Epidermal melanocyte (primary cell): ENCODE data around the gene TJP3.
A peak's percentile ranks its signal among the peaks of the same experiment; 100 is the strongest.

Source experiments
- DNase-seq: peaks from one replicate; pipeline ENCODE4 v3.0.0; 2011; ENCODE audit warnings: low spot score; ENCODE audit not compliant: insufficient read length

The TJP3 gene

DNA sequence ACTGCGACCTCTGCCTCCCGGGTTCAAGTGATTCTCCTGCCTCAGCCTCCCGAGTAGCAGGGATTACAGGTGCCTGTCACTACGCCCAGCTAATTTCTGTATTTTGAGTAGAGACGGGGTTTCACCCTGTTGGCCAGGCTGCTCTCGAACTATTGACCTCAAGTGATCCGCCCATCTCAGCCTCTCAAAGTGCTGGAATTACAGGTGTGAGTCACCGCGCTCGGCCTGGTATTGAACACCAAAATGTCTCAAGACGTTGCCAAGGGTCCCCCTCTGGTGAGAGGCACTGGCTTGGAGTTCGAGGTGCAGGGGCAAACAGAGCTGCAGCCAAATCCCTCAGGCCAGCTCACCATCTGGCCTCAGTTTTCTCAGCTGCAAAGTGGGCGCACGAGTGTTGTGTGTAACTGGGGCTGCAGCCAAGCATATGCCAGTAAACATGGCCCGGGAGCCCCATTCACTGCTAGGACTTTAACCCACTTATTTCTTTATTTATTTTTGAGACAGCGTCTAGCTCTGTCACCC, 8.0 kb downstream of the TJP3 start:
- DNase-seq, result peak; percentile 2

DNA sequence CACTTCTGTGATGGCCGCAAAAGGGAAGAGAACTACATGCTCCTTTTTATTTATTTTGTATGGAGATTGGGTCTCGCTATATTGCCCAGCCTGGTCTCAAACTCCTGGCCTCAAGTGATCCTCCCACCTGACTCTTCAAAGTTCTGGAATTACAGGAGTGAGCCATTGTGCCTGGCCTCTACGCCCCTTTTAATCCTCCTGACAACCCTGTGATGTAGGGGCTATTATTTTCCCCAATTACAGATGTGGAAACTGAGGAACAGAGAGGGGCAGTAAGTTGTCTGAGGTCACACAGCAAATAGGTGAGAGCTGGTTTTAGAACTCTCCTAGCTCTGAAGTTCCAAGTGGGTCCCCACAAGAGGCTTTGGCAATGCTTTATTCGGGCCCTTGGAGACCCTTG, 11.7 kb downstream of the TJP3 start:
- DNase-seq, result no peak

DNA sequence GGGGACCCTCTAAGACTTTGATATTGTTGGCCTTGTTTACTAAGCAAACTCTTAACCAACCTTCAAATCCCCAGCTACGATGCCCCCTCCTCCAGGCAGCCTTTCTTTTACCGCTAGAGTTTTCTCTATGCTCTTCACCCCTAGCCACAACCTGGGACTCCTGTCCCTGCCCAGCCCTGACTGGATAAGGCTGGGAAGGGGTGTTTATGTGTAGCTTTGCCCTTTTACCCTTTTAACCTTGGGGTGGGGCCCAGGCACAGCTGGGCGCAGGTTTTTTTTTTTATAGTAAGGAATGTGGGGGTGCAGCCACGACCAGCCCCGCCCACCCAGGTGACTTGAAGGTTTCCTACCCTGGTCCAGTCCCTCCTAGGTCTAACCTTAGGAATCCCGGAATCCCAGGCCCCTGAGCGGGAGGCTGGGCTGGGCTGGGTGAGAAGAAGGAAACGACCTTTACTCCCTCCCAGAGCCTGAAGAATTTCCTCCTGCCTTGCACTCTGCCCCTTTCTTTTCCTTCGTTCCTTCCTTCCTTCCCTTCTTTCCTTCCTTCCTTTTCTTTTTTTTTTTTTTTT, 12.2 kb downstream of the TJP3 start:
- DNase-seq, result no peak

DNA sequence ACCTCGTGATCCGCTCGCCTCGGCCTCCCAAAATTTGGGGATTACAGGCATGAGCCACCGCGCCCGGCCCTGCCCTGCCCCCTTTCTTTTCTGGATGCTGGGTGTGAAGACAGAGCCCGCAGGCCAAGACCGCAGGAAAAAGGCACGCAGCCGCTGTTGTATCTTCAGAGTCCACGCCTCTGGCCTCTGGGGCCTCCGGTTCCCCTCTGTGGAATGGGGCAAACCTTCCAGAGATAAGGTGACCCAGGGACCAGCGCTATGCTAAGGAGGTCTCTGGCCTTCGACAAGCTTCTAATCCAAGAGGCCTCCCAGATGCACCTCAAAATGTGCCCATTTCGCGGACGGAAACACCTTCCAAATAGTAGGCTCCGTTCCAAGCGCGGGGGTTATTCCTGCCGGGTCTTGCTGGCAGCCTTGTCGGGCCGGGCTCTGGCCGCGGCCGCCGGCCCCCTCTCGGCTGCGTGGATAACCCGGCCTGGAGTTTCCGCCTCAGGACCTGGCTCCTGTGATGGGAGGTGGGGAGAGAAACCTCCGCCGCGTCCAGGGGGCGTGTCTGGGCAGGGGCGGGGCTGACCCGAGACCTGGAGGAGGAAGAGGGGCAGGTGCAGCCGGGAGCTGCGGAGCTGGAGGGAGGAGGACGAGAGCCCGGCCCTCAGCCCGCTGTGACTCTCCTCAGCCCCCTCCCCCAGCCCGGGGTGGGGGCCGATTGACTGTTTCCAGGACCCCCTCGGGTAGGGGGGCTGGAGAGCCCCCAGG, 13.1 kb downstream of the TJP3 start:
- peak; percentile 88 for DNase-seq

DNA sequence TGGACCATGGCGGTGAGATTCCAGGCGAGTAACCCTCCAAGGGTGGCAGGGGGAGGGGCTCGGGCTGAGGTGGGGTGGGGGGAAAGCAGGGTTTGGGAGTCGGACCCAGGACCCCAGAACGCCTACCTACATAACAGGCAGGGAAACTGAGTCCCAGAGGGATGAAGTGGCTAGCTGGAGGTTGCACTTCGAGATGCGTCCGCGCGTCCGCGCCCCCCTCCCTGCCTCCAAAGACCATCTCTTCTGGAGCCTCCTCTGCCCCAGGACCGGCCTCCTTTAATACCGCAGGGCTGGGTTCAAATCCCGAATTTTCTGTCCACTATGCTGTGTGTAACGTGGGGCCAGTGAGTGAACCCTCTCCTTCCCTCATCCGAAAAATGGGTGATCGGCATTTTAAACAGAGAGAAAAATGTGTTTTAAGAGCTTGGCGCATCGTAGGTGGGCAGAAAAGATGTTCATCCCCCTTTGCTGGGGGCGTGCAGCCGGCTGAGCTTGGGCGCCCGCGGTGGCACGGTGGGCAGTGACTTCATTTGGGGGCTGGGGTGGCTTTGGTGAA, 13.8 kb downstream of the TJP3 start:
- DNase-seq, result peak; percentile 14

DNA sequence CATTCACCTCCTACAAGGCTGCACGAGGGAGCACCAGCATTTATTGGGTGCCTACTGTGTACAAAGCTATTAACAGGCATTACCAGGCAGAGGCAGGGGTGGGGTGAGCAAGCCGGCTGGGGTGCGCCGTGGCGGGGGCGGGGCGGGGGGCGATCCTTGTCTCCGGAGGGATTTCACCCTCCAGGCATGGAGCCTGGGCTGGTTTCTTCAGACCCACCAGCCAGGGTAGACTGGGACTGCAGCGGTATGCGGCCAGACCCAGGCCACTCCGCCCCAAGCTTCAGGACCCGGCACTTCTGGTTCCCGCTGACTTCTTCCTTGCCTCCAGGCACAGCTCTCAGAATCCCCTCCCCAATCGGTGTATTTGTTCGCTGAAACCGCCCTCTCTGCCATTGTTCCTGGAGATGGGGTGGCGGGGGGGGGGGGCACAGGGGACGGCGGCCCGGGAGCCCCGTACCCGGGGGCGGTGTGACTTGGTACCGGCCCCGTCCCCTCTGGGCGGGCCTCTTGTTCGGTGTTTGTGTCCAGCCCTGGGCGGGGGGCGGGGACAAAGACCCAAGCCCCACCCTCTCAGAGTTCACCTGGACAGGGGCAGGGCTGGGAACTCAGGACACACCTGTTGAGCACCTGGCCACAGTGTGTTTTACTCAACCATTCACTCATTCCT, 14.4 kb downstream of the TJP3 start:
- DNase-seq, result peak; percentile 8

DNA sequence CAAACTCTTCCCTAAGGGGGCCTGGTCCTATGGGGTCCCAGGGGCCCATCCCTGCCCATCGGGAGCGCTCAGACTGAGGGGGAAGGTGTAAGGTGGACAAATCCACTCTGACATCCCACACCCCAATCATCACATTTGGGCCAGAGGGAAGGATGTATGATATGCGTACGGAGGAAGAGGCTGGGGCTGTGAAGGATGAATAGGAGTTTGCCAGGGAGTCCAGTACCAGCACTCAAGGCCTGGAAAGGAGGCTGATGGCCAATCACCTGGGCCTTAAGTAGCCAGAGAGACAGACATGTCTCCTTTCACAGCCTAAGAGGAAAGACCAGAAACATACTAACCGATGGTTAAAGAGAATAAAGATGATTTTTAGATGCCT, 14.9 kb downstream of the TJP3 start:
- DNase-seq, result no peak

DNA sequence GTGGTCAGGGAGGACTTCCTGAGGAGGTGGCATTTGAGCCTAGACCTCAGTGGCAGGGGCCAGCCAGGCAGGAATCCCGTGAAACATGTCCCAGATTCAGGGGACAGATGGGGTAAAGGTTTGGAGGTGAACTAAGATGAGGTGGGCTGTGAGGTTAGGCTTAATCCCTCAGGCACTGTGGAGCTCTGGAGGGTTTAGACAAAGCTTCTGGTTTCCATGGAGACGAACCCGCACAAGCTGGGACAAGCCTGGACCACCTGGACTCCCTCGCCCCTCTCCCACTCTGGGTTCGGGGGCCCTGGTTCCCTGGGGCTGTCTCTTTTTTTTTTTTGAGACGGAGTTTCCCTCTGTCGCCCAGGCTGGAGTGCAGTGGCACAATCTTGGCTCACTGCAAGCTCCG, 15.7 kb downstream of the TJP3 start:
- no peak for DNase-seq

DNA sequence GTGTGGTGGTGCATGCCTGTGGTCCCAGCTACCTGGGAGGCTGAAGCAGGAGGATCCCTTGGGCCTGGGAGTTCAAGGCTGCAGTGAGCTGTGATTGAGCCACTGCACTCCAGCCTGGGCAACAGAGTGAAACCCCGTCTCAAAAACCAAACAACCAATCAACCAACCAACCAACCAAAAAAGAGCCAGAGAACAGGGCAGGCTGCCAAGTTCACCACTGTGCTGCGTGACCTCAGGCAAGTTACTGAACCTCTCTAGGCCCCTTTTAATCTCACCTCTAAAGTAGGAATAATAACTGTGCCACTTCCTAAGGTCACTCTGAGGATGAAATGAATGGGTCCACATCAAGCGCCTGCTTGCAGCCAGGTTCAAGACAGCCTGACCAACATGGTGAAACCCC, 16.9 kb downstream of the TJP3 start:
- no peak for DNase-seq

DNA sequence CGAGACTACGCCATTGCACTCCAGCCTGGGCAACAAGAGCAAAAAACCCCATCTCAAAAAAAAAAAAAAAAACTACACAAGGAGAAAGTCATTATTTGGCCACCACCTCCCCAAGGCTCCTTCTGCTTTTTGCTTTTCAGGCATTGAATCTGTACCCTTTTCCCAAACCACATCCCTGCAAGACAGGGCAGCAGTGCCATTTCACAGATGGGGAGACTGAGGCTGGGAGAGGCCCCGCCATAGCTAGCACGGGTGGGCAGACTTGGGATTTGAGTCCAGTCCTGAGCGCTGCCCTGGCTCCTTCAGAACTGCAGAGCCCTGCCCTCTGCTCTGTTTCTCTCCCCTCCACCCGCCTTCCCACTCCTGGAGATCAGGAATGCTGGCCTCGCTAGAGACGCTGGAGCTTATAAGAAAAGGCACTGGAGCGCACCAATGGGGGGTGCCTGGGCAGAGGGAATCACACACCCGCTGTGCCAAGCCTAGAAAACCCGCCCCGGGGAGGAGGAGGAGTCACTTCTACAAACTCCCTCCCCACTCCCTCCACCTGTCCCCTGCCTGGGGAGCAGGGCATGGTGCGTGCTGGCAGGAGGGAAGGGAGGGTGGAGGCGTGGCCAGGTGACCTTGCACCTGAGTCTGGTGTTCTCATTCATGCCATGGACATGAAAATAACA, 17.6 kb downstream of the TJP3 start:
- peak; percentile 13 for DNase-seq

DNA sequence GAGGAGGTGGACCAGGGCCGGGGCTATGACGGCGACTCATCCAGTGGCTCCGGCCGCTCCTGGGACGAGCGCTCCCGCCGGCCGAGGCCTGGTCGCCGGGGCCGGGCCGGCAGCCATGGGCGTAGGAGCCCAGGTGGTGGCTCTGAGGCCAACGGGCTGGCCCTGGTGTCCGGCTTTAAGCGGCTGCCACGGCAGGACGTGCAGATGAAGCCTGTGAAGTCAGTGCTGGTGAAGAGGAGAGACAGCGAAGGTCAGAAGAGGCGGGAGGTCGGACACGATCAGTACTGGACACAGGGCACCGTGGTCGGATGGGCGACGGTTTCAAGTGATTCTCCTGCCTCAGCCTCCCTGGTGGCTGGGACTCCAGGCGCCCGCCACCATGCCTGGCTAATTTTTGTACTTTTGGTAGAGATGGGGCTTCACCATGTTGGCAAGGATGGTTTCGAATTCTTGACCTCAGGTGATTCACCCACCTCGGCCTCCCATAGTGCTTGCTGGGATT, 22.3 kb downstream of the TJP3 start:
- DNase-seq, result no peak

DNA sequence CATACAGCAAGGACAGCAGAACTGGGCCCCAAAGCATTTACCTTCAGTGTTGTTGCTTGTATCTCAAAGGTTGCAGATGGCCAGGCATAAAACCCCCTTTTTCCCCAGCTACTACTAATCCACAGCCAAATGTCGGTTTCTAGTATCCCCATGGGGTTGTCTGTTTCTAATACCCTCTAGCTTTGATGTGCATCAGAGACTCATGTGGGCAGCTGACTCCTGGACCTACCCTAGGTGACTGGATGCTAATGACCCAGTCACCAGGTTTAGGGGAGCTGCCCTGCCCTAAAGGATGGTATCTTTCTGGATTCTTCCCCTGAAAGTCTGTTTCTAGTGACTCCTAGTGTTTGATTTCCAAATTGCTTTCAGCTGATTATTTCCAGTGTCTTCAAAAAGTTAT, 23.9 kb downstream of the TJP3 start:
- no peak for DNase-seq

DNA sequence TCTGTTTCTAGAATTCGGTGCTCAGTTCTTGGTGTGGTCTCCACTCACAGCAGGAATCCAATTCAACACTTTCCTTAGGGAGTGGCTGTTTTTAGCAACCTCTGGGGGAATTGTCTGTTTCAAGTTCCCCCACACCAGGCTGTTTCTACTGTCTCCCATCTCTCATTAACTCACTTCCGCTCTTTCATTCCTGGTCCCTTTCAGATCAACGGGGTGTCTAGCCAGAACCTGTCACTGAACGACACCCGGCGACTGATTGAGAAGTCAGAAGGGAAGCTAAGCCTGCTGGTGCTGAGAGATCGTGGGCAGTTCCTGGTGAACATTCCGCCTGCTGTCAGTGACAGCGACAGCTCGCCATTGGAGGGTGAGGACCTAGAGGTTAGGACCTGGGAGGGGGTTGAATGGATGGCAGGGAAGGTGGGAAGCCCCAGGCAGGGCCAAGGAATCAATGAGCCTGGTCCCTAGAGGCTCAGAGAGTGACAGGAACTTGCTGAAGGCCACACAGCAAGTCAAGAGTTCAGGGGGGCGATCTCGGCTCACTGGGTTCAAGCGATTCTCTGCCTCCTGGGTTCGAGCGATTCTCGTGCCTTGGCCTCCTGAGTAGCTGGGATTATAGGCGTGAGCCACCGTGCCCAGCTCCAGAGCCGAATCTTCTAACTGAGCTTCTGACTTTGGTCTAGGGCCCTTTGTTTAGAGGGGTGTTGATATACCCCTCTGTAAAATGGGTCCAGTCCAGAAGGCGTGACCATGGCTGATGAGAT, 25.5 kb downstream of the TJP3 start:
- DNase-seq, result no peak

DNA sequence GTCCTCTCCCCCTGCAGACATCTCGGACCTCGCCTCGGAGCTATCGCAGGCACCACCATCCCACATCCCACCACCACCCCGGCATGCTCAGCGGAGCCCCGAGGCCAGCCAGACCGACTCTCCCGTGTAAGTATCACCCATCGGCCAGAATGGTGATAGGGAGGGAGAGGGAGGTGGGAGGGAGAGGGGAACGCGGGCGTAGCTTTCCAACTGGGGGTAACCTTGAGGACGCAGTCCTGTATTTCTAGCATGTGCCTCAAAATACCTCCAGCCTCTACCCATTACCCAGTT, 26.1 kb downstream of the TJP3 start:
- DNase-seq, result no peak

DNA sequence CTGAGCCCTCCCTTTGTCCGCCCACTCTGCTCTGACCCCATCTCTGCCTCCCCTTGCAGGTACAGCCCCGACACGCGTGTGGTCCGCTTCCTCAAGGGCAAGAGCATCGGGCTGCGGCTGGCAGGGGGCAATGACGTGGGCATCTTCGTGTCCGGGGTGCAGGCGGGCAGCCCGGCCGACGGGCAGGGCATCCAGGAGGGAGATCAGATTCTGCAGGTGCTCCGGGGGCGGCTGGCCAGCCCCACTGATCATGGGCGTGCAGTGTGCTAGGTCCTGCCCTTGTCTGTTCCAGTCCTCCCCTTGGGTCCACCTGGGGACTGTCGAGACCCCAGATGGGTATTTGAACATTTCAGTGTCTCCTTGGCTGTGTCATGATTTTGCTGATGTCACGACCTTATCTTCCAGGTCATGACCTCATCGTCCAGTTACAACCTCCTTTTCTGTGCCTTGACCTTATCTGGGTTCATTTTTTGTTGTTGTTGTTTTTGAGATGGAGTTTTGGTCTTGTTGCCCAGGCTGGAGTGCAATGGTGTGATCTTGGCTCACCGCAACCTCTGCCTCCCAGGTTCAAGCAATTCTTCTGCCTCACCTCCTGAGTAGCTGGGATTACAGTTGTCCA, 28.0 kb downstream of the TJP3 start:
- no peak for DNase-seq

DNA sequence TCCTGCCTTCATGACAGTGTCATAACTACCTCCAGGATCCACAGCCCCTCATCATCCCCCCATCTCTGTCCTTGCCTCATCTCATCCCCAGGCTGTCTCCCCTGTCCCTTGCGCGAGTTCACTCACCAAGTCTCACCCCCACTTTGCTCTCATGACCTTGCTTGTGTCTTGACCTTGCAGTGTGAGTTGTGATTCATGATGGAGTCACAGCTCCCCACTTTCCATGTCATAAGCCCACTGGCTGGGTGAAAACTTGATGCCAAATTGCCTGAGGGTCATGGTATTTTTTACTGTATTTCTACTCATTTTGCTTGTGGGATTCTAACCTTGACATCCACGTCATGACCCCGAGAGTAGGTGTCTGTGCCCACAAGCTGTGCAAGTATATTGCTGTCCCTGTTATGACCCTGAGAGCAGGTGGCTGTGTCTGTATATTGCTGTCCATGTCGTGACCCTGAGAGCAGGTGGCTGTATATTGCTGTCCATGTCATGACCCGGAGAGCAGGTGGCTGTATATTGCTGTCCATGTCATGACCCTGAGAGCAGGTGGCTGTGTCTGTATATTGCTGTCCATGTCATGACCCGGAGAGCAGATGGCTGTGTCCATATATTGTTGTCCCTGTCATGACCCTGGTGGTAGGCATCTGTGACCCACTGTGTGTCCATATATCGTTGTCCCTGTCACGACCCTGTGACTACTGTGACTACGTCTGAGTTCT, 29.5 kb downstream of the TJP3 start:
- no peak for DNase-seq

DNA sequence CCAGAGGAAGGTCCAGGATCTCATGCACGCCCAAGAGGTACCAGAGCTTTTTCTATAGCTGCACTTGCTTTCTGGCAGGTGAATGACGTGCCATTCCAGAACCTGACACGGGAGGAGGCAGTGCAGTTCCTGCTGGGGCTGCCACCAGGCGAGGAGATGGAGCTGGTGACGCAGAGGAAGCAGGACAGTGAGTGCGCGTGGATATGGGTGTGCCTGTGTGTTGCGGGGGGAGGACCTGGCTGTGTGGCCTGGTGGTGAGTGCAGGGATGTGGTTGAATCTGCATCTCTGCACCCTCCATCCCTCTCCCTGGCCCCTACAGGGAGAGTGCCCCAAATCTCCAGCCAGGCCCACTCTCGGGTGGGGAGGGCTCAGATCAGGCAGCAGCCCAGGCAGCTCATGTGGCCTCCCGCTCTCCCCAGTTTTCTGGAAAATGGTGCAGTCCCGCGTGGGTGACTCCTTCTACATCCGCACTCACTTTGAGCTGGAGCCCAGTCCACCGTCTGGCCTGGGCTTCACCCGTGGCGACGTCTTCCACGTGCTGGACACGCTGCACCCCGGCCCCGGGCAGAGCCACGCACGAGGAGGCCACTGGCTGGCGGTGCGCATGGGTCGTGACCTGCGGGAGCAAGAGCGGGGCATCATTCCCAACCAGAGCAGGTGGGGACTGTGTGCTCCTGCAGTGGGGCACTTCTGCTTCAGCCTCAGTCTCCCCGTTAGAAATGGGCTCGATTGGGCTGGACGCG, 30.5 kb downstream of the TJP3 start:
- DNase-seq, result no peak

DNA sequence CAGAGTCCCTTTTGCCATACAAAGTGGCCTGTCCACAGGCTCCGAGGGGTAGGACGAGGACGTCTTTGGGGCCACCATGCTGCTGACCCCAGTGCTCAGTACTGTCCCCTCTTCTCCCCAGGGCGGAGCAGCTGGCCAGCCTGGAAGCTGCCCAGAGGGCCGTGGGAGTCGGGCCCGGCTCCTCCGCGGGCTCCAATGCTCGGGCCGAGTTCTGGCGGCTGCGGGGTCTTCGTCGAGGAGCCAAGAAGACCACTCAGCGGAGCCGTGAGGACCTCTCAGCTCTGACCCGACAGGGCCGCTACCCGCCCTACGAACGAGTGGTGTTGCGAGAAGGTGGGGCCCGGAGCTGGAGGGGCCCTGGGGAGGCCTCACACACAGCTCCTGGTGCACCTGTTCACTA, 32.2 kb downstream of the TJP3 start:
- no peak for DNase-seq

DNA sequence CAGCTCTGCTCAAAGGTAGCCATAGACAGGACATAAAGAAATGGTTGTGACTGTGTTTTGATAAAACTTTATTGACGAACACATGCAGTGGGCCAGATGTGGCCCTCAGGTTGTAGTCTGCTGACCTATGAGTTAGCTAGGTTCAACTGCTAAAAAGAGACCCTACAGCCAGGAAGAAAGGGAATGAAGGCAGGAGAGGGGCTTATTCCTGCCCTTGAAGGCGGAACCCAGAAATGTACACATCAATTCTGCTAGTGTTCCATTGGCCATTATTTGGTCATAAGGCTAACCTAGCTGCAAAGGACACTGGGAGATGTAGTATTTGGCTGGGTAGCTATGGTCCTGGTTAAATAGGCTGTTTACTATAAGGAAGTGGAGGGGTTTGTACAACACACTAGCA, 35.3 kb downstream of the TJP3 start:
- DNase-seq, result no peak
